SU-DHL-6 (cell line): ENCODE results near the gene HP.

Experiments
- CTCF ChIP-seq: fragments of 200-600 bp; sonication (generic); IDR thresholded peaks from one replicate; pipeline ENCODE4 v1.5.1; 2017; ENCODE audit warnings: antibody characterized with exemption, mild to moderate bottlenecking, low read length, moderate library complexity; ENCODE audit not compliant: insufficient read depth, poor library complexity, severe bottlenecking
- EZH2phosphoT487 ChIP-seq: fragments of 200-600 bp; sonication (generic), shearing (Covaris generic); conservative IDR thresholded peaks from 2 replicates; pipeline ENCODE4 v1.6.1; 2018; ENCODE audit warnings: mild to moderate bottlenecking, antibody characterized with exemption, low read length, moderate library complexity, mixed read lengths

GRCh38 chr16:72022127-72022526, 32.2 kb upstream of the HP start:
- TF ChIP-seq CTCF (no peak), EZH2phosphoT487 (no peak)
